ENCODE results near the gene MS4A18.
"Not testable (repeated sequence)": the region's sequence is repeated elsewhere in the genome, so short reads cannot be mapped to it uniquely, and the experiment has no call there.

Gene MS4A18

GRCh38 chr11:60756307-60757032 lies 31.9 kb downstream of the MS4A18 start, which contains the start of gene MS4A15:
TSS of gene MS4A15 (plus strand) at chr11:60756867. CDS start at chr11:60763734, 6,867 bp downstream.
- DNase-seq (ENCODE audit: low spot score): peak; percentile 48
- peak; percentile 46 for TF ChIP-seq CTCF (IDR thresholded peaks at IDR 0.05; ENCODE audit: extremely low read depth, insufficient read depth, missing control alignments)
- in situ Hi-C loops (cut with MboI; ENCODE audit: low pct_unique_long_range_greater_than_20kb, low sequenced_read_pairs, unreplicated experiment): loop anchor here (25.0 kb wide), 1 partner anchor 394 kb away; no protein-coding TSS in a partner anchor

- DNase-seq (ENCODE audit: low spot score): no peak
- in situ Hi-C loops (cut with MboI; ENCODE audit: low pct_unique_long_range_greater_than_20kb, low sequenced_read_pairs, unreplicated experiment): loop anchor here (25.0 kb wide), 1 partner anchor 395 kb away; no protein-coding TSS in a partner anchor
- TF ChIP-seq CTCF (IDR thresholded peaks at IDR 0.05; ENCODE audit: extremely low read depth, insufficient read depth, missing control alignments): no peak
These were observed 32.8 kb downstream of the MS4A18 start for GRCh38 chr11:60757231-60757800.

- not testable (repeated sequence) for DNase-seq (ENCODE audit: low spot score)
- in situ Hi-C loops (cut with MboI; ENCODE audit: low pct_unique_long_range_greater_than_20kb, low sequenced_read_pairs, unreplicated experiment): loop anchor here (25.0 kb wide), 1 partner anchor 396 kb away; no protein-coding TSS in a partner anchor
These were observed 34.2 kb downstream of the MS4A18 start for GRCh38 chr11:60758671-60759070.

- not testable (repeated sequence) for DNase-seq (ENCODE audit: low spot score)
- in situ Hi-C loops (cut with MboI; ENCODE audit: low pct_unique_long_range_greater_than_20kb, low sequenced_read_pairs, unreplicated experiment): loop anchor here (25.0 kb wide), 1 partner anchor 397 kb away; no protein-coding TSS in a partner anchor
These were observed 35.1 kb downstream of the MS4A18 start for GRCh38 chr11:60759438-60760225.

- DNase-seq (ENCODE audit: low spot score): no peak
- TF ChIP-seq CTCF (IDR thresholded peaks at IDR 0.05; ENCODE audit: extremely low read depth, insufficient read depth, missing control alignments): no peak
- in situ Hi-C loops (cut with MboI; ENCODE audit: low pct_unique_long_range_greater_than_20kb, low sequenced_read_pairs, unreplicated experiment): loop anchor here (25.0 kb wide), 1 partner anchor 399 kb away; no protein-coding TSS in a partner anchor
These were observed 37.1 kb downstream of the MS4A18 start for GRCh38 chr11:60761436-60762190.

GRCh38 chr11:60762851-60763691 lies 38.6 kb downstream of the MS4A18 start:
- in situ Hi-C loops (cut with MboI; ENCODE audit: low pct_unique_long_range_greater_than_20kb, low sequenced_read_pairs, unreplicated experiment): loop anchor here (25.0 kb wide), 1 partner anchor 401 kb away; no protein-coding TSS in a partner anchor
- peak; percentile 68 for DNase-seq (ENCODE audit: low spot score)

More at GRCh38 chr11:60762851-60763691, 38.6 kb downstream of the MS4A18 start:
- peak; percentile 53 for TF ChIP-seq CTCF (IDR thresholded peaks at IDR 0.05; ENCODE audit: extremely low read depth, insufficient read depth, missing control alignments)

All from GM13977 (cell line).